HG03521 (cell line): ENCODE measurements around the gene SKIL.
"Not testable (repeated sequence)": the region's sequence is repeated elsewhere in the genome, so short reads cannot be mapped to it uniquely, and the experiment has no call there.

Experiments
- ATAC-seq: cut with Tn5 transposase; IDR thresholded peaks from one replicate; pipeline ENCODE4 v1.9.1; 2021; ENCODE audit warnings: mild to moderate bottlenecking, moderate library complexity; ENCODE audit not compliant: unreplicated experiment

The SKIL gene

GRCh38 chr3:170357176-170358041 lies at the start of gene SKIL:
Gene SKIL, plus strand, starts transcription at chr3:170357715. Its CDS starts 2,617 bp downstream, at chr3:170360332.
- peak; percentile 50 for ATAC-seq

- no peak for ATAC-seq
These were observed 48.5 kb upstream of the SKIL start for GRCh38 chr3:170309046-170309445.

DNA sequence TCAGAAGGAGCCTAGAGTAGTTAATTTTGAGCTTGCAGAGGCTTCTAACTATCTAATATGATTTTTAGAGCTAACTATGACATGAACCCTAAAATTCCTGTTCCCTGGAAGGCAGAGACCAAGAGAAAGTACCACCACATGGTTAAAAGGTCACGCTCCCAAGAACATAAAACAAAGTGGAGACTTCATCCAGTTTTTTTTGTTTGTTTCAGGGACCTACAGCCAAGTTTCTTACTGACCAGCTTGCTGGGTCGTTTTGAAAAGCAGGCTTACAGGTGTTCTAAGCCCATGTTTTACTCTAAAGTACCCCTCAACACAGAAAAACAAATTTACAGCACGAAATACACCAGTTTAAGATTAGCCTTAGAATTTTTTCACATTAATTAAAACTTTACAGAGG lies 39.6 kb upstream of the SKIL start:
- ATAC-seq, result no peak

DNA sequence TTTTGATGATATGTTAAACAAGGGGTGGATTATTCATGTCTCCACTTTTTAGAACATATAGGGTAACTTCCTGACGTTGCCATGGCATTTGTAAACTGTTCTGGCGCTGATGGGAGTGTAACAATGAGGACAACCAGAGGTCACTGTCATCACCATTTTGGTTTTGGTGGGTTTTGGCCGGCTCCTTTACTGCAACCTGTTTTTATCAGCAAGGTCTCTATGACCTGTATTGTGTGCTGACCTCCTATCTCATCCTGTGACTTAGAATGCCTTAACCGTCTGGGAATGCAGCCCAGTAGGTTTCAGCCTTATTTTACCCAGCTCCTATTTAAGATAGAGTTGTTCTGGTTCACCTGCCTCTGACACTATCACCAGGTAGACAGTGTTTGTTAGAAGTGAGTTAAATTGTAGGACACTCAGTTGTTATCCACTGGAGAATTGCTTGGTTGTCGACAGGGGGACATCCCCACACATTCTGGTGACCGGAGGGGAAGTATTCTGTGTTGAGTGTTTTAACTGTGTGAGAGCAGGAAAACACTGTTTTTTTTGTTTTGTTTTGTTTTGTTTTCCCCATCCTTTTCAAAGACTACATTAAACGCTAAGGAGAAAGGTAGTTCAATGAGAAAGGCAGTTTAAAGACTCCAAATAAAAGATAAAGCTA lies 36.9 kb upstream of the SKIL start:
- ATAC-seq, result no peak

DNA sequence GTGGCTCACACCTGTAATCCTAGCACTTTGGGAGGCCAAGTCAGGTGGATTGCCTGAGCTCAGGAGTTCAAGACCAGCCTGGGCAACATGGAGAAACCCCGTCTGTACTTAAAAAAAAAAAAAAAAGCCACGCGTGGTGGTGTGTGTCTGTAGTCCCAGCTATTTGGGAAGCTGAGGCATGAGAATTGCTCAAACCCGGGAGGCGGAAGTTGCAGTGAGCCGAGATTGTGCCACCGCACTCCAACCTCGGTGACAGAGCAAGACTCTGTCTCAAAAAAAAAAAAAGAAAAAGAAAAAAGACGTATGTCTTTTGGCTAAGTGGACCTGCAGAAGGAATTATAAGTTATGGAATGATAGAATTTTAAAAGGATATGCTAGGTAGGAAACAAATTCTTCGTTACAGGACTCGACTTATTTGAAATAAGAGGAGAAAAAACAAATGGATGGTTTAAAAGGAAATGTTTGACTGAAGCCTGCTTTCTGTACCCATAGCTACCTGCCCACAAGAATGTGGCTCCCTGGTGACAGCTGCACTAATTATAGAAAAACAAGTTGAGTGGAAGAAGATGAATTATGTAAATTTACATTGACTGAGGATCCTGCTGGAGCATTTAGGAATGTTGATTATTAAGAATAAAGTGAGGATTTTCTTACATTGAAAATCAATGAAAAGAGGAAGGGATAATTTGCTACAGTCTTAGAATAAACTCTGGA lies 36.0 kb upstream of the SKIL start:
- ATAC-seq, result no peak

DNA sequence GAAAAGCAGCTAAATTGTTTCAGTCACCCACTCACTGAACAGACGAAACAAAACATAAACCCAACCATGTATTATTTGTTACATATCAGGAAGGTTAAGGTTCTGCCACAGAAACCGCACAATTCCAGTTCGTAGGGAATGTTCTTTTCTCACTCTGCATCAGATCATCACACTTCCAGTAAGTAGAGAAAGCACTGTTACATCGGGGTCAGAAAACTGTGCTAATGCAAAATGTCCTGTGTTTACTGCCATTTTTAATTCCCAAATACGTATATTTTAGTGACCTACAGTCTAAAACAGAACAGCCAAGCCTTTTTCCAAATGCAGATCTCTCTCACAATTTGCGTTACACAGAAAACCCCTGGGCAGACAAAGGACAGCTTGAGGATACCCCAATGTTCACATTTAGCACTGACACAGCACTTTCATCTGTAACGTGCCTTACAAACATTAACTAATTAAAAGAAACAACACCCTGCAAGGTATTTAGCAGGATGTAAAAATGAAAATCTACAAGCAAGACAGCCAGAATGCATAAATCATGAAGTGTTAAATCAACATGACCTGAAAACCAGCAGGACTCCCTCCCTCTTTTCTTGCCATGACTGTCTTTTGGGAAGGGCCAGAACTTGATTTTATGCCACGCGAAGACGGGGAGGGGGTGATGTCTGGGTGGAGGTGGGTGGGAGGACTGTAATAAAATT lies 34.8 kb upstream of the SKIL start:
- ATAC-seq, result no peak

- no peak for ATAC-seq
These were observed 34.2 kb upstream of the SKIL start for GRCh38 chr3:170323331-170323730.

- no peak for ATAC-seq
These were observed 32.6 kb upstream of the SKIL start for GRCh38 chr3:170324962-170325361.

GRCh38 chr3:170327040-170327808 lies 30.3 kb upstream of the SKIL start:
- no peak for ATAC-seq

GRCh38 chr3:170327868-170328548 lies 29.5 kb upstream of the SKIL start:
- ATAC-seq, result not testable (repeated sequence)

DNA sequence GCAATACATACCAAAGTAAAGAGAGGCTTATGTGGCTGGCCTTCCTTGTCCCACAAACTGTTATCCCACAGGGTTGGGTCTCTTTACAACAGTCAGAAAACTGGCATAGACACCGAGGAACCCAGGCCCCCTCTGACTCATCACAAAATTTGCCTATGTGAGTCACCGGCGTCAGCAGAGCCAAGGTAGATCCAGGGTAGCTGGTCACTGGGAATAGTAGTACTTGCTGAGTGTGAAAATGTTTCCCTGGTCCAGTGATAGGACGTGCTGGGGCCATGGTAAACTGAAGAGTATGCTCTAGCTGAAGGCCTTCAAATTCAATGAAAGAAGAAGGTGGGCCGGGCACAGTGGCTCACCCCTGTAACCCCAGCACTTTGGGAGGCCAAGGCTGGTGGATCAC lies 27.1 kb upstream of the SKIL start:
- ATAC-seq, result no peak

- no peak for ATAC-seq
These were observed 26.4 kb upstream of the SKIL start for GRCh38 chr3:170331143-170331542.

- no peak for ATAC-seq
These were observed 20.1 kb upstream of the SKIL start for GRCh38 chr3:170337420-170337819.

DNA sequence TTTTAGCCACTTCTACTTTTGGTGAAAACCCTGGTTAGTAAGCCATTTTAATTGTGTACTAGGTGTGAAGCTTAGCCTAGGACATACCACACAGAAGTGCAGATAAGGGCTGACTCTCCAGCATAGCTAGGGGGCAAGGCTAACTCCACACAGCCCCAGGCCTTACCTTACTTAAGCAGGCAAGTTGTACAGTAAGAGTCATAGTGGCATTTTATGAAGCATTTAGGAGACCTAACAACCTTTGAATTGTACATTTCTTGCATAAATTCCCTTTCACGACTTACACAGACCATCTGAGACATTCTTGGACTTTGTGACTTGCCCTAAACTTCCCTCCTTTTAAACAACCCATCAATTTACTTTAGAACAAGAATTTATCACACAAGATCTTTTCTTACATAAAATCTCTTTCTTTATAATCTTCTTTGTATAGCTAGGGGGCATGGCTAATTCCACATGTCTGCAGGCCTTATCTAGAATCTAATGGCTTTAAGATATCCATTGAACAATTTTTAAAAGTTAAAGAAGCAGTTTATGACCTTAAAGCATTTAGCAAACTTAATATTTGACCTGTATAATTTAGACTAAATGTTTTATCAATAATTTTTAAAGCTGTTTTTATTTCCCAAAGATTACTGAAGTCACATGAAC lies 18.7 kb upstream of the SKIL start:
- no peak for ATAC-seq

DNA sequence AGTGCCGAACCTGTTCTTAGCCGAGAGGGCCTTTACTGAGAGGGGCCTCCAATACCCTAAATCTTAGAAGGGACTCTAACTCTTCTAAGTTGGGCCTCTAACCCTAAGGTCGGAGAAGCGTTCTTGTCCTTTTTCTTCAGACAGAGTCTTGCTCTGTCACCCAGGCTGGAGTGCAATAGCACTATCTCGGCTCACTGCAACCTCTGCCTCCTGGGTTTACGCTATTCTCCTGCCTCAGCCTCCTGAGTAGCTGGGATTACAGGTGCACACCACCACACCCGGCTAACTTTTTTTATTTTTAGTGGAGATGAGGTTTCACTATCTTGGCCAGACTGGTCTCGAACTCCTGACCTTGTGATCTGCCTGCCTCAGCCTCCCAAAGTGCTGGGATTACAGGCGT lies 15.2 kb upstream of the SKIL start:
- ATAC-seq, result not testable (repeated sequence)

- not testable (repeated sequence) for ATAC-seq
These were observed 13.7 kb upstream of the SKIL start for GRCh38 chr3:170343859-170344258.

- no peak for ATAC-seq
These were observed 12.5 kb upstream of the SKIL start for GRCh38 chr3:170344971-170345370.

- ATAC-seq, result peak; percentile 43
These were observed 10.8 kb upstream of the SKIL start for GRCh38 chr3:170346481-170347392.
